DMS 273 (cell line): ENCODE data around the gene TNRC6C.
A peak's percentile ranks its signal among the peaks of the same experiment; 100 is the strongest.
"Not testable (repeated sequence)": the region's sequence is repeated elsewhere in the genome, so short reads cannot be mapped to it uniquely, and the experiment has no call there.

Experiments used
- DNase-seq: peaks from one replicate; lab custom pipeline; 2025; ENCODE audit not compliant: unreplicated experiment; lab: John Stamatoyannopoulos, UW

Gene TNRC6C

DNA sequence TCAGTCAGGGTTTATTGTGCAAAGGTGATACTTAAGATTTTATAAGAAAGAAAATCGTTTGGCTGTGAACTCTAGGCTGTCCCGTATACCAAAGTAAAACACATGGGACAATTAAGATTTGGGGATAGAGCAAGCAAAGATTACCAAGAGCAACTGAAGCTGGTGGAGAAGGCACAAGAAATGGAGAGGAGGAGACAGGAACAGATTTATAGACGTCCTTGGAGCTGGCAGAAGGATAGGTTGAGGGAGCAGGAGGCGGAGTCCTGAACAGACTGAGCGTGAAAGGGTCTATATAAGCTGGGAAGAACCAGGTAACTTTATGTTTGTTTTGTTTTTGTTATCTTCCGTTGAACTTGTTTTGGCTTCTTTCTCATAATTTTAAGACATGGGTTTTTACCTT is 3.8 kb downstream of the TNRC6C start:
- no peak for DNase-seq

DNA sequence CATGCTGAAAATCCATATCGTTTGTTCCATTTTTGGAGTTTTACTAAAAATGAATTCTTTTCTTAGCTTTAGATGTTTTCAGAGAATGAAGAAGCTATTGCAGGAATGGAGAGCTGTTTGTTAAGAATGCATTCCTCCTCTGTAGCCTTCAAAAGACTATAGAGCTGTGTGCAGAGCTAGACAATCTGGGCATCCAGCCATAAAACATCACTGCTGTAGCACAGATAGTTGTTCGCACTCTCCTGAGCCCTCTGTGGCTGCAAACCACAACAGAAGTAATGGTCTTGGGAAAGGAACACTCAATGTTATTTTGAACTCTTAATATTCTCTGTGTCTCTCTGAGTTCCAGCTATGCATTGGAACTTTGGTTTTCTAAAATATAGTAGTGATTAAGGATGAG is 4.9 kb downstream of the TNRC6C start:
- peak; percentile 77 for DNase-seq

DNA sequence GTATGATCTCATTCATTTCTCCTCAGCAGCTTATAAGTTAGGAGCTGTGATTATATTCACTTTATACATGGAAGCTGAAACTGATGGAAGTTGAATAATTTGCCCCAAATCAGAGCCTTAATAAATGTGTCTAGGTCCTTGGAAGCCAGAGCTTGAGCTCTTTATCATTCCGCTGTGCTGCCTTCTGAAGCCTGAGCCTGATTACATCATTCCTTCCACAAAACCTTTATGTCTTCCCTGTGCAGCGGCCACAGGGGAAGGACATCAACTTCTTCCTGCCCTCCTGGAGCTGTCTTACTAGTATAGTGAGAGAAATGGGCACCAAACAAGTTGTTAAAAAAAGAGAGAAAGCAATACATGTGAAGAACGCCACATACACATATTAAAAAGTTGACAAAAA is 6.8 kb downstream of the TNRC6C start:
- no peak for DNase-seq

DNA sequence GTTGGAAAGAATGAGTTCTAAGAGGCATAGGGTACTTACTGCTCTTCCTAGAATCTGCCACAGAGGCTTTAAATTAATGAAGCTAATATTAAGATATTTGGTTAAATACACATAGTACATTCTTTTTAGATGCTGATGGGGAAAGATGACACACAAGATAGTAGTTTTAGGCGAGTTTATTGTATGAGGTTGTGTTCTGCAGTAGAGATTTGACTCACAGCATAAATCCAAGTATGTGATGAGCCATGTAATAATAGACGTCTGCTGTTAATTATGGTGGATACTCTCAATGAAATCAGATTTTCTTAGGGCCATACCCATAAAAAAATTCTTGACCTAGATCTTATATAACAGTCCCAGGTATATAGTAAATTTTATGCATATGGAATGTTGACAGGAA is 8.0 kb downstream of the TNRC6C start:
- DNase-seq = no peak

DNA sequence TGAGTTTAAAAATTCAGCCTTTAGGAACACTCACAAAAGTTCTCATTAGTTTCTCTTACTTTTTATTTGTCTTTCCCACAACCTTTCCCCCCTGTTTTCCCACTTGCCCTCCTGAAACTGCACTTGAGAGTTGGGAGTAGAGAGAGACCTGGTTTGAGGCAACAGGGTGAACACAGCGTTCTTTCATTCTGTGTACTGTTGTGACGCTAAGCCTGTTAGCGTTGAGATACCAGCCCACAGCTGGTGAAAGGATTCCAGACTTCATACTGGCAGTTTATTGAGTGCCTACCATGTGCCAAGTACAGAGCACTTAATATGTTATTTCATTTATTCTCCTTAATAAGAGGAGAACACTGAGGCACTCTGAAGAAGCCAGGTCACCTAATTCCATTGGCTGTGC is 10.3 kb downstream of the TNRC6C start:
- DNase-seq = no peak

DNA sequence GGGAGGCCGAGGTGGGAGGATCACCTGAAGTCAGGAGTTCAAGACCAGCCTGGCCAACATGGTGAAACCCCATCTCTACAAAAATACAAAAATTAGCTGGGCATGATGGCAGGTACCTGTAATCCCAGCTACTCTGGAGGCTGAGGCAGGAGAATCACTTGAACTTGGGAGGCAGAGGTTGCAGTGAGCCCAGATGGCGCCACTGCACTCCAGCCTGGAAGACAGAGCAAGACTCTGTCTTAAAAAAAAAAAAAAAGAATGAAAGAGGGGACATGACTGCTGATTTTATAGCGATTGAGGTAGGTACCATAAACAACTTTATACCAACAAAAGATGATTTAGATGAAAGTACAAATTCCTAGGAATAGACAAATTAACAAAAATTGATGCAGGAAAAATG is 13.8 kb downstream of the TNRC6C start:
- DNase-seq = not testable (repeated sequence)

DNA sequence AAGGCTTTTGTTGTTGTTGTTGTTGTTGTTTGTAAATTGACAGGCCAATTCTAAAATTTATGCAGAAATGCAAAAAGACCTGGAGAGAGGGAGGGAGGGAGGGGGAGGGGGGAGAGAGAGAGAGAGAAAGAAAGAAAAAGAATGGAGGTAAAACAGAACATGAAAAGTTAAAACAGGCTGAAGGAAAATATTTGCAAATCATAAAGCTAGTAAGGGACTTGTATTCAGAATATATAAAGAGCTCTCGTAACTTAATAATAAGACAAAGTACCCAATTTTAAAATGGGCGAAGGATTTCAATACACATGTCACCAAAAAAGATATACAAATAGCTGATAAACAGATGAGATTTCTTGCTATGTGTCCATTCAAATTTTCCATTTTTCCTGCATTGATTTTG is 15.4 kb downstream of the TNRC6C start:
- DNase-seq = no peak

DNA sequence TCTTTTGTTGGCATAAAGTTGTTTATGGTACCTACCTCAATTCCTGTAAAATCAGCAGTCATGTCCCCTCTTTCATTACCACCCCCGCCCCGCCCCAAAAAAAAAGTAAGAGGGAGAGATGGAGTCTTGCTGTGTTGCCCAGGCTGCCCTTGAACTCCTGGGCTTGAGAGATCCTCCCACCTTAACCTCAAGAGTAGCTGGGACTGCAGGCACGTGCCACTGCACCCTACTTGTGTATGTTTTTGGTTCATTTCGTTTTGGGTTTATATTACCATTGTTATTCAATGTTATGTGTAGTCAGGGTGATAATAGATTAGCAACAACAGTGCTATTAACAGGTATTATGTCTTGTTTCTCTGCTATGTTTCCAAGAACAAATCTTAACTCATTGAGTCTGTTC is 15.9 kb downstream of the TNRC6C start:
- DNase-seq = no peak

DNA sequence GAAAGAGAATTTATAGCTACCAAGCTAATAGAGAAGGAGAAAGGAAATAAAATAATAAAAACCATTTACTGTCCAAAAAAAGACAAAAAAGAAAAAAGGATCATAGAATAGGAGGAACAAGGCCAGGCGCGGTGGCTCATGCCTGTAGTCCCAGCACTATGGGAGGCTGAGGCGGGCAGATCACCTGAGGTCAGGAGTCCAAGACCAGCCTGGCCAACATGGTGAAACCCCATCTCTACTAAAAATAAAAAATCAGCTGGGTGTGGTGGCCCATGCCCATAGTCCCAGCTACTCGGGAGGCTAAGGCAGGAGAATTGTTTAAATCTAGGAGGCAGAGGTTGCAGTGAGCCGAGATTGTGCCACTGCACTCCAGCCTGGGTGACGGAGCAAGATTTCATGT is 23.9 kb downstream of the TNRC6C start:
- not testable (repeated sequence) for DNase-seq

DNA sequence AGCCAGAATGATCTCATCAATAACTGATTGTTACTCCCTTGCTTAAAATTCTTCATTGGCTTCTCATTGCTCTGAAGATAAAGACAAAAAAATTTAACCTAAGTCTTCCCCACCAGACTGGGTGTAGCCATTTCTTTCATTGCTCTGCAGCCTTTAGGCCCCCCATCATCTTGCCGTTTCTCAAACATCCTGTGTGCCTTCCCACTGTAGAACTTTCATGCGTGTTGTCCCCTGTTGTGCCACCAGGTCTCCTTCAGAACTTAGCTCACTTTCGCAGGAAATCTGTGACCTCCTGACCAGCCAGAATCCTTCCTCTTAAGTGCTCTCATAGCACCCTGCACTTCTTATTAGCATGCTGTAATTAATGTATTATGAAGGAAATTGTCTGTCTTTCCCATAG is 31.8 kb downstream of the TNRC6C start:
- DNase-seq = no peak

DNA sequence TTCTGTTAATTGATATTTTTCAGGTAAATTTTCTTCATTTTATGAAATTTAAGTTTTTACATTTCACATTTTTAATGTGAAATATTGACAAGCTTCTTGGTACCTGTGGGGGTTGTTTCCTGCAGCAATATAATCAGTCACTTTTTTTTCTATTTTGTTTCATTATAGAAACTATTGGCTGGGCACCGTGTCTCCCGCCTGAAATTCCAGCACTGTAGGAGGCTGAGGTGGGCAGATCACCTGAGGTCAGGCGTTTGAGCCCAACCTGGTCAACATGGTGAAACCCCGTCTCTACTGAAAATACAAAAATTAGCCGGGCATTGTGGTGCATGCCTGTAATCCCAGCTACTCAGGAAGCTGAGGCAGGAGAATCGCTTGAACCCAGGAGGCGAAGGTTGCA is 35.2 kb downstream of the TNRC6C start:
- DNase-seq = not testable (repeated sequence)

DNA sequence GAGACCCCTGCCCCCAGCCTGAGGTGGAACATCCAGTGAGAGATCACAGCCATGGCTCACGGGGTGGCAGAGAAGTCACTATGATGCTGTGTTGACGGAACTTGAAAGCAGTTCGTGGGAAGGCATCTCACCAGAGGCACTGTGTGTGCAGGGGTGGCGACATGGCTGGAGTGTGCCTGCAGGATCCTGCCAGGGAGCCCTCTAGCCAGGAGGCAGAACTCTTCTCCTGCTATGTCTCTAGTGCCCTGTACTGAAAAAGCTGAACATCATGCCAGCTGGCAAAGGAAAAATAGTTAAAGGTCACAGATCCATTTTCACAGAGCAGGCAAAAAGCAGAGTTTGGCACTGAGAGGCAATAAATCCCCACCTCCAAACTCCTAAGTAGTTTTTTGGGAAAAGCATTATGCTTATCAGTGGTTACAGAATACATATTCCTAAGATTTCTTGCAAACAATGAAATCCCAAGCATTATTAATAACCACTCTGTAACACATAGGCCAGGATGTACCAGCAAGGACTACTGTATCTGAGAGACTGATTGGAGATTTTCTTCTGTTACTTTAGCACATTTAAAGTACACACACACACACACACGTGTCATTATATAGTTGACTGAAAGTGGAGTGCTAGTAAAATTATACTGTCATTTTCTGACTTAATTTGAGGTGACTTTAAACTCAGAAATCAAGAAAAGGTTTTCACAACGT is 36.8 kb downstream of the TNRC6C start:
- DNase-seq = peak; percentile 33

DNA sequence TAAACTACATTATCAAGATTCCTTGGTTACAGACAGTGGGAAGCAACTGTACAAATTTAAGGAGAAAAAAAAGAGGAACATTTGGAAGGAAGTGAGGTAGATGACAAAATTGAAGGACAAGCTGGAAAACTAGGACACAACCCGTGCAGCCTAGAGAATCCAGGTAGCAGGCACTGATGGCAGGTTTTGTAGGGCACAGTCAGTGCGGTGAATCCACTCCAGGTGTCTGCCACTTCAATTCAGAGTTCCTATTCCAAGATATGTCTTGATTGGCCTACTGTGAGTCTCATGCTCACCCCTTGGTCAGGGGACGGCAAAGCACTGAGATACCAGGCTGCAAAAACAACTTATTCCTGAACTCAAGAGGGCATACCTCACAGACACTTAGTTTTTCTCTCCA is 37.8 kb downstream of the TNRC6C start:
- no peak for DNase-seq

DNA sequence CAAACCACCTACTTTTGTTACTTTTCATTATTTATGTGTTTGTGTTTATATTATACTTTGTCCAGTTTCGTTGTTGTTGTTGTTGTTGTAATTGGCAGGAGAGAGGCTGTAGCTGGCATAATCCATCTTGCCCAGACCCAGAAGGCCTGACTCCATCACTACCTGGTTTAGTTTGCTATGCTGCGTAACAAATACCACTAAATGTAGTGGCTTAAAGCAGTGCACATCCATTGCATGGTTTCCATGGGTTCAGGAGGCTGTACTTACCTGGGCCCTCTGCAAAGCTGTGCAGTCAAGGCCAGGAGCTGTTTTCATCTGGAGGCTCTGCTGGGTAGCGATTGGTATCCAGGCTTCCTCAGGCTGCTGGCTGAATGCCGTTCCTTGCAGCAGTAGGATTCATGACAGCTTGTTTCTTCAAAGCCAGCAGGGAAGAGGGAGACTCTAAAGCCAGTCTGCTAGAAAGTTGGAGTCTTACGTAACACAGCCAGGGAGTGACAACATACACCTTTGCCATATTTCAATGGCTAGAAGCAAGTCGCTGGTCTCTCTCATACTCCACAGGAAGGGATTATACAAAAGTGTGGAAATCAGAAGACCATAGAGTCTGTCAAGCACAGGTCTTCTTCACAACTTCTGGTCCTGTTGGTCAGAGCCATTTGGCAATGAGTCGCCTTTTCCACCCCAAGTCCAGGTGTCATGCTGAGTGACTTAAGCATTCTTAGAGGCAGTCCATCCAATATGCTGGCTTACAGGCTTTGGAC is 41.1 kb downstream of the TNRC6C start:
- DNase-seq = no peak

DNA sequence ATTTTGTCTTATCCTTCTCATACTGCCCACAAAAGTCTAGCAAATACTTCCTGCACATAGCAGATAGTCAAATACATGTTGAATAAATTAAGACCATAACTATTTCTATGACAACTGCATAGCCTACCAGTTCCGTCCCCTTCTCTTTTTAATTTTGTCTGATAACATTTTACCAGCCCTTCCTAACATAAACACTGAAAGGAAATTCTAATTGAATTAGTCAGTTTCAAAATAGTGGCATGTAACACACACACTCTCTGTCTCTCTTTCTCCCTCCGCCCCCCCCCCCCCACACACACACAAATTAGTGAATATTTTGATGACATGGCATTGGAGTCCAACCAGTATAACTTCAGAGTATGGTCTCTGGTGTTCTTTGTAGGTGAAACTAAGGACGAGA is 41.8 kb downstream of the TNRC6C start:
- DNase-seq = no peak

DNA sequence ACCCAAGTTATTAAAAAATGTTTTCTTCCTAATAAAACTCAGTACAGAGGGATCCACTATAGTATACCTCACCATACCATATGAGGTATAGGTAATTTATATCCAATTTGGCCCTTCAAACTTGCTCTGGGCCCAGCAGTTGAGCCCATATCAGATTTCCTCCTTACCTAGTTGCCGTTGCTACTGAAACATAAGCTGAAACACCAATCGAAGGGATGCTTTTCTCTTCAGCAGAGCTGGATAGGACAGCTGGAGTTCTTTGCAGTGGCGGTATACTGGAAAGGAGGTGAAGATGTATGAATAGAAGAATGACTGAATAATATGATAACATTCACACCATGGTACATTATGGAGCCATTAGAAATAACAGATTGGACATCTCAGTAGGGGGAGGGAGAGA is 42.7 kb downstream of the TNRC6C start:
- DNase-seq = peak; percentile 43

DNA sequence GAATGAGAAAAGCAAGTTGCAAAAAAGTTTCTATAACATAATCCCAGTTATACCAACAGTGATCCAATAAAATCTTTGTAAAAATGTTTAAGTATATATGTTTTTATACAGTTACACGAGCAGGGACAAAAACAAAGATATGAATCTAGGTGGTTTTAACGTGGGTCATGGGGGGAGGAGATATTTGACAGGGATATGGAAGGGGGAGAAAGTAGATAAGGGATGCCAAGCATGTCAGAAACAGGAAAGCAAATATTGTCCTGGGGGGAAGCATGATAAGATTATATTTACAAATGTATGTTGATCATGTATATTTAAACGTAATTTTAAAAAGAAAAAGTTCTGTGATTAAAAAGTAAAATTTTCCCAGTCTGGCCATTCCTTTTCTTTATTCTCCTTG is 43.1 kb downstream of the TNRC6C start:
- DNase-seq = no peak

DNA sequence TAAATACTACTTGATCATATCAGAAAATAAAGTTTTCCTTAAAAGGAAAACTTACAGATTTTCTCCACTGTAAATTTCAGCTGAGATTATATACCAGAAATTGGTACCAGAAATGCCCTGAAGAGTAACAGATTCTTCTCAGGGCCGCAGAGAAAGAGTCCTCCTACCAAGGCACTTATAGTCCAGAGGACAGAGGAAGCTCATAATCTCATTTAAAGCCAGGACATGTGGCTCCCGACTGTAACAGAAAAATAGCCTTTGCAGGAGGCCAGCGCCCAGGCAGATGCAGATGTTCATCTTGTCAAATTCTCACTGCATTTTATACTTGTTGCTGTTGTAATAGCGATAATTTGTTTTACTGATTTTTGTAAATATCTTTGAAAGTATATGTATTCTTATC is 43.7 kb downstream of the TNRC6C start:
- DNase-seq = no peak

DNA sequence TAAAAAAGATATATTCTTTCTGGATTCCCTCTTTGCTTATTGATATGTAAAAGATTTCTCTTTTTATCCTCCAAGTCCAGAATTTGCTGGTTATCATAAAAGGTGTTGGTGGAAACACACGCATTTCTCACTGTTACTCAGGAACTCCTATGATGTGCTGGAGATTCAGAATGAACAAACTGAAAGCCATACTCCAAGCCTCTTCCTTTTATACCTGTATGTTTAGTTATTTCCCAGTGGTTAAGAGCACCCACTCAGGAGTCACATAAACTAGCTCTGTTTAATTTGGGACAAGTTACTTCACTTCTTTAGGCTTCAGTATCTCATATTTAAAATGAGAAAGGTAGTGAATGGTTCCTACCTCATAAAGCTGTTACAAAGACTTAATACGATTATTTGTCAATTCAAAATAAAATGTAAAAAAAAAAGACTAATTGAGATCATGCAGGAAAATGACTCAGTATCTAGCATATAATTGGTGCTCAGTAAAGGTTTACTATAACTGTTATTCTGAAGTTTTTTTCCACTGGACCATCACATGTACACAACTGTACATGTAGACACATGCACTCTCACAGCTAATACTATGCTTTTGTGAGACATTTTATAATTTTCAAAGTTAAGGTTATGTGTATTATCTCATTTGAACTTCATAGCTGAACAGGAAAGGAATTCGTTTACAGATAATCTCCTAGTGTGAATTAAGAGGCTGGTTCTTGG is 47.1 kb downstream of the TNRC6C start:
- DNase-seq = no peak

DNA sequence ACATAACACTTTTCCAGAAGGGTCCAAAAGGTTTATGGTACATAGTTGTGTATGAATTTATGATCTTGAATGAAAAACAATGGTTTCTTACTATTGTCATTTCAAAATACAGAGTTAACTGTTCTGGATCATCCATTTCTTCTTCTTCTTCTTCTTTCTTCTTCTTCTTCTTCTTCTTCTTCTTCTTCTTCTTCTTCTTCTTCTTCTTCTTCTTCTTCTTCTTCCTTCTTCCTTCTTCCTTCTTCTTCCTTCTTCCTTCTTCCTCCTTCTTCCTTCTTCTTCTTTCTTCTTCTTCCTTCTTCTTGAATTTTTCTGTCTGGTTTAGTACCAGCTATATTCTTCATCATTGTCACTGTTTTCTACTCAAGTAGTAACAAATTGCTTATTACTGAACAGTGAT is 47.8 kb downstream of the TNRC6C start:
- no peak for DNase-seq

DNA sequence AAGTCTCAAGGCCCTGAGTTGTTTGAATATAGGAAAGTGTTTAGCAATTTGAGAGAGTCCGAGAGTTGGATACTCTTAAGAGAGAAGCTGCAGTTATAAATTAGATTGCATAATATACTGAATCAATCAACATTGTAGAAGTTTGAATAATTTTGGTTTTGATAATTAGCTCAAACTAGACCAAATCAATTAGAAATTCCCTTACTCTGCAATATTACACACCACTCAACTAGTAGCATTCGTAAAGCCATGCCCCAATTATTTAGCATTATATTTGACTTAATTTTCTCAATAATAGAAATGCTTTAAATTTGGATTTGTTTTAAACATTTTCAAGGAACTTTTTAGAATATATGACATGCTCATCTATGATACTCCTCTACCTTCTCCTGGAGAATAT is 49.1 kb downstream of the TNRC6C start:
- DNase-seq = no peak

DNA sequence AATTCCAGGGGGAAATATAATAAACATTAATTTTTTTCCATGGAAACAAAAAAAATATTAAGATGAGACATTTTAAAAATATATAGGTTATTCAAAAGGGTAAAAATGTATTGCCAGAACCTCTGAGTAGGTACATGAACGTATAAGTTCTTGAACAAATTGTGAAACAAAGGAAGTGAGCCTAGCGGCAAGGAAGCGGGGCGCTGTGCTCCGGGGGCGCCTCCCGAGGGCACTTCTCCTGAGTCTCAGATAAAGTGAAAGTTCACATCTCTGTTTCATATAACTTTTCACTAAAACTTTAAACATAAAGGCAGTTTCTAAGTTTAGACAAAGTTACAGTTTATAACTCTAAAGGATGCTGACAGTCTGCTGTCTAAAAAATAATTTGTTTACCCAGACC is 52.3 kb downstream of the TNRC6C start:
- DNase-seq = no peak
